Stimulated activated CD4-positive, alpha-beta T cell treated with anti-CD3 and anti-CD28 coated beads, Interleukin-4, amount 100 ng/mL, for 48 hours (primary cell): ENCODE measurements around the gene MIA2.
"Not testable (repeated sequence)": the region's sequence is repeated elsewhere in the genome, so short reads cannot be mapped to it uniquely, and the experiment has no call there.

Experiments
- DNase-seq, 2 donors: peaks; one replicate each; pipeline ENCODE4 v3.0.0-alpha.2; 2020; ENCODE audit warnings: low read depth in 2 of 2

MIA2 gene

GRCh38 chr14:39266871-39267607 is 33.3 kb downstream of the MIA2 start:
- peak; percentile 54 to 60 for DNase-seq

GRCh38 chr14:39267608-39268005 is 33.9 kb downstream of the MIA2 start:
- DNase-seq, result no peak

- DNase-seq, result no peak
Observed at GRCh38 chr14:39268393-39268792, 34.7 kb downstream of the MIA2 start.

- no peak for DNase-seq
Observed at GRCh38 chr14:39272918-39273317, 39.2 kb downstream of the MIA2 start.

GRCh38 chr14:39275395-39275794 is 41.7 kb downstream of the MIA2 start:
- no peak for DNase-seq

- no peak for DNase-seq
Observed at GRCh38 chr14:39276005-39276404, 42.3 kb downstream of the MIA2 start.

GRCh38 chr14:39276579-39277114 is 42.9 kb downstream of the MIA2 start:
- no peak for DNase-seq

GRCh38 chr14:39279515-39279914 is 45.8 kb downstream of the MIA2 start:
- no peak for DNase-seq

- not testable (repeated sequence) for DNase-seq
Observed at GRCh38 chr14:39280678-39281077, 47.0 kb downstream of the MIA2 start.

GRCh38 chr14:39289523-39289922 is 55.8 kb downstream of the MIA2 start:
- DNase-seq, result no peak

- no peak for DNase-seq
Observed at GRCh38 chr14:39291701-39292100, 58.0 kb downstream of the MIA2 start.

- DNase-seq, result no peak
Observed at GRCh38 chr14:39293629-39294028, 59.9 kb downstream of the MIA2 start.

GRCh38 chr14:39300389-39300788 is 66.7 kb downstream of the MIA2 start:
- DNase-seq, result not testable (repeated sequence)

GRCh38 chr14:39302124-39302810 is 68.6 kb downstream of the MIA2 start:
- DNase-seq, result no peak

- no peak for DNase-seq
Observed at GRCh38 chr14:39303115-39303514, 69.4 kb downstream of the MIA2 start.

GRCh38 chr14:39307815-39308214 is 74.1 kb downstream of the MIA2 start:
- no peak for DNase-seq

GRCh38 chr14:39310051-39310450 is 76.3 kb downstream of the MIA2 start:
- no peak for DNase-seq

- no peak for DNase-seq
Observed at GRCh38 chr14:39315859-39316444, 82.2 kb downstream of the MIA2 start.

GRCh38 chr14:39316830-39317553 is 83.3 kb downstream of the MIA2 start:
- no peak for DNase-seq

GRCh38 chr14:39318574-39318973 is 84.9 kb downstream of the MIA2 start:
- DNase-seq, result no peak

GRCh38 chr14:39319381-39319780 is 85.7 kb downstream of the MIA2 start:
- DNase-seq, result no peak

GRCh38 chr14:39320318-39320717 is 86.6 kb downstream of the MIA2 start:
- no peak for DNase-seq
